Lower leg skin (tissue), 4 donors: ENCODE measurements around the gene RPRD1A. TPM values are rescaled to one million over a fixed set of nuclear protein-coding genes. Genes with fewer than 3 reads are reported as not detected.

ENCODE experiments used
- DNase-seq, 2 donors: peaks; one replicate each; pipeline ENCODE4 v3.0.0-alpha.2; 2019; ENCODE audit warnings: low spot score in 2 of 2
- H3K4me3 ChIP-seq: fragments of 200-600 bp; sonication (generic); 2 replicates; pipeline ENCODE4 v1.5.1; 2017; ENCODE audit warnings: mild to moderate bottlenecking, low read depth; ENCODE audit not compliant: poor library complexity, severe bottlenecking
- CTCF ChIP-seq, 3 donors: fragments of 450-650 bp; IDR thresholded peaks; one replicate each; pipeline ENCODE4 v1.5.1; 2016; ENCODE audit warnings: antibody characterized with exemption in 3 of 3, mild to moderate bottlenecking in 3 of 3, moderate library complexity in 2 of 3
- POLR2A ChIP-seq, 2 donors: fragments of 450-650 bp; IDR thresholded peaks; one replicate each; pipeline ENCODE4 v1.6.1; 2016 to 2017; ENCODE audit warnings: antibody characterized with exemption in 2 of 2, mild to moderate bottlenecking in 1 of 2, moderate library complexity in 1 of 2
- WGBS, 2 donors: methylation state at CpG; one replicate each; pipeline ENCODE4 v1.1.5; 2018; 5-methylcytosine and 5-hydroxymethylcytosine counted together
- intact Hi-C: fragments of 100-400 bp; cut with DNase I; formaldehyde crosslinking; loops from one replicate; pipeline ENCODE4 v1.15.0; 2023; ENCODE audit warnings: low total_unique reads
- total RNA-seq, 4 donors: library from RNA; depleted of rRNA; stranded (reverse); fragments of >200 nt; gene quantifications; one replicate each; pipeline ENCODE4 v1.1.0, GENCODE V29; 2016

RPRD1A gene
- total RNA-seq, 4 donors from 2014 or later: 30.1 to 55.9 (median 46.9) TPM

GRCh38 chr18:35983147-35983546, 84.2 kb downstream of the RPRD1A start:
- intact Hi-C loops: no loop called here
- TF ChIP-seq CTCF (IDR thresholded peaks at IDR 0.05): no peak
- no peak for TF ChIP-seq POLR2A (IDR thresholded peaks at IDR 0.05)
- no peak overlapping the region for H3K4me3 ChIP-seq
- DNase-seq: no peak

DNA sequence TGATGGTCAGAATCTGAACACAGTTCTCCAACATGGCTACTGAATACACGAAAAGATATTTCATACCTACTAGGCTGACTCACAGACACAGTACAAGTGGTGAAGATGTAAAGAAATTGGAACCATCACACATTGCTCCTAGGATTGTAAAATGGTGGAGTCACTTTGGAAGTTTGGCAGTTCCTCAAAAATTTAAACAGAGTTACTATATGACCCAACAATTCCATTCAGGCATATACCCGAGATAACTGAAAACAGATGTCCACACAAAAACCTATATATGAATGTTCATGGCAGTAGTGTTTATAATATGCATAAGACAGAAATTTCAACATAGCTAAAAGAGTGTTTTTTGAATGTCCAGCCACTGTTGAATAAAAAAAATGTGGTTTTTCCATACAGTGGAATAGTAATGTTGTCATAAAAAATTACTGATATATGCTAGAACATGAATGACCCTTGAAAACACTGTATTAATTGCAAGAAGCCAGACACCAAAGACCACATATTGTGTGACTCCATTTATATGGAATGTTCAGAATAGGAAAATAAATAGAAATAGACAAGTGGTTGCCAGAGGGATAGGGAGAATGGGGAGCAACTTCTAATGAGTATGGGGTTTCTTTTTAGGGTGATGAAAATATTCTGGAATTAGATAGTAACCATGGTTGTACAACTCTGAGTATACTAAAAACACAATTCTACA, 84.8 kb downstream of the RPRD1A start:
- no peak overlapping the region for H3K4me3 ChIP-seq
- 69 to 76% methylated on average over 2 of the region's 2 CpGs for WGBS, 2 donors
- intact Hi-C loops: no loop called here
- TF ChIP-seq POLR2A (IDR thresholded peaks at IDR 0.05): no peak
- no peak for DNase-seq

- intact Hi-C loops: no loop called here
- no peak for DNase-seq
- TF ChIP-seq POLR2A (IDR thresholded peaks at IDR 0.05) (no peak), CTCF (IDR thresholded peaks at IDR 0.05) (no peak)
- no peak overlapping the region for H3K4me3 ChIP-seq
Measured at GRCh38 chr18:35979112-35979511, 88.2 kb downstream of the RPRD1A start.

DNA sequence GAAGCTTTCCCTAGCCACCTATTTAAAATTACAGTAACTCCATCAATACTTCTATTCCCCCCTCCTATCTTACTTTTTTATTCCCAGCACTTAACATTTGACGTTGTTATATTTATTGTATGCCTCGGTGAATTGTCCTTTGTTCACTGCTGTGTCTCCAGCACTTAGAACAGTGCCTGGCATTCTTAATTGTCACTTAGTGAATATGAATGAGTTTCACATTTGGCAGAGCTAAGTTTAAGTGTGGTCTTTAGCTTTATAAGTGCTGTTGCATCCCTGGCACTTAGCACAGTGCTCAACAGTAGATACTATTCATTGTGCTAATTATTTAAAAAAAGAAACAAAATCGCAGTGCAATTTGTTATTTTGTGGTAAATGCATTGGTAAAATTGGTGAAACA, 93.2 kb downstream of the RPRD1A start:
- intact Hi-C loops: no loop called here
- WGBS, 2 donors: 71% methylated on average over 3 of the region's 3 CpGs

DNA sequence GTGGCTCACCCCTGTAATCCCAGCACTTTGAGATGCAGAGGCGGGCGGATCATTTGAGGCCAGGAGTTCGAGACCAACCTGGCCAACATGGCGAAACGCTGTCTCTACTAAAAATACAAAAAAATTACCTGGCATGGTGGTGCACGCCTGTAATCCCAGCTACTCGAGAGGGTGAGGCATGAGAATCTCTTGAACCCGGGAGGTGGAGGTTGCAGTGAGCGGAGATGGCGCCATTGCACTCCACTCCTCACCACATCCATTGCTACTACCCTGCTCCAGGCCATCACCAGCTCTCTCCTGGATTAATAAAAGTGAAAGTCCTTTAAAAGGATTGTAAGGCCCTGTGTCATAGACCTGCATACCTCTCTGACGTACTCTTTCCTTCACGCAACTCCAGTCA, 93.7 kb downstream of the RPRD1A start:
- TF ChIP-seq CTCF (IDR thresholded peaks at IDR 0.05) (no peak), POLR2A (IDR thresholded peaks at IDR 0.05) (no peak)

More for the DNA sequence above, 93.2 kb downstream of the RPRD1A start:
- TF ChIP-seq POLR2A (IDR thresholded peaks at IDR 0.05): no peak
- no peak for TF ChIP-seq CTCF (IDR thresholded peaks at IDR 0.05)
- no peak for DNase-seq
- H3K4me3 ChIP-seq: no peak overlapping the region

GRCh38 chr18:35972197-35973000, 95.0 kb downstream of the RPRD1A start, which contains the start of gene RMP24:
RMP24 (plus strand) TSS chr18:35972679.
- intact Hi-C loops: no loop called here
- DNase-seq: peak; percentile 93 to 99
- TF ChIP-seq POLR2A (IDR thresholded peaks at IDR 0.05) (no peak), CTCF (IDR thresholded peaks at IDR 0.05) (no peak)
- peak within 1 kb of the TSS; percentile 78 for H3K4me3 ChIP-seq
- WGBS, 2 donors: 0% methylated on average over 50 to 53 of the region's 73 CpGs

More for the DNA sequence above, 93.7 kb downstream of the RPRD1A start:
- intact Hi-C loops: no loop called here
- no peak for DNase-seq
- WGBS, 2 donors: 86 to 91% methylated on average over 12 of the region's 12 CpGs
- H3K4me3 ChIP-seq: no peak overlapping the region
